A549 (cell line): ENCODE data around the gene SP1. TPM values are rescaled to one million over a fixed set of nuclear protein-coding genes. Genes with fewer than 3 reads are reported as not detected.

ENCODE experiments used
- ATAC-seq, 2 experiments: fragments of 200-7000 bp in 1 of 2; fragments of >200 bp in 1 of 2; cut with Nextera tagmentation in 1 of 2; cut with Tn5 transposase in 1 of 2; 3 replicates each; pipeline versions ENCODE4 v1.8.0 to v1.9.1; 2018 to 2020; ENCODE audit warnings: mild to moderate bottlenecking in 1 of 2, moderate library complexity in 1 of 2
- CTCF ChIA-PET: fragments of 300-600 bp; sonication (Branson Sonifier 250); formaldehyde crosslinking; extraction: SDS; loops from one replicate; lab custom pipeline; 2021; ENCODE audit warnings: antibody characterized with exemption, inconsistent platforms; lab: Yijun Ruan, JAX
- POLR2A ChIA-PET: fragments of 350-600 bp; formaldehyde crosslinking; extraction: SDS; loops from one replicate; lab custom pipeline; 2021; ENCODE audit warnings: antibody characterized with exemption, inconsistent platforms; lab: Yijun Ruan, JAX
- DNase-seq, 2 experiments: peaks; one replicate each; pipeline versions ENCODE4 v3.0.0 to v3.0.0-alpha.2; 2011 to 2016; ENCODE audit warnings: low read depth in 1 of 2, low spot score in 1 of 2
- FAIRE-seq: peaks from 2 replicates; lab custom pipeline; 2011; peaks lifted over from hg19 to GRCh38; lab: Jason Lieb, UNC
- H3K27ac ChIP-seq, 2 experiments: fragments of >200 bp; sonication (Bioruptor Twin); formaldehyde crosslinking; 3 replicates each; pipeline ENCODE4 v1.5.1; 2016 to 2017
- H3K4me1 ChIP-seq: fragments of >200 bp; sonication (Bioruptor Twin); formaldehyde crosslinking; 3 replicates; pipeline ENCODE4 v1.6.1; 2016
- H3K4me2 ChIP-seq: fragments of >200 bp; sonication (Bioruptor Twin); formaldehyde crosslinking; 3 replicates; pipeline ENCODE4 v1.6.1; 2016
- H3K4me3 ChIP-seq: fragments of >200 bp; sonication (Bioruptor Twin); formaldehyde crosslinking; 3 replicates; pipeline ENCODE4 v1.5.1; 2016
- H3K9me3 ChIP-seq: fragments of >200 bp; sonication (Bioruptor Twin); formaldehyde crosslinking; 3 replicates; pipeline ENCODE4 v1.6.1; 2016
- BHLHE40 ChIP-seq: IDR thresholded peaks from 2 replicates; pipeline ENCODE4 v1.6.1; 2012; ENCODE audit warnings: low read depth, low read length, inconsistent platforms
- CHD2 ChIP-seq: fragments of 150-350 bp; IDR thresholded peaks from 2 replicates; pipeline ENCODE4 v1.6.1; 2014; ENCODE audit warnings: low read length; ENCODE audit not compliant: partially characterized antibody
- CTCF ChIP-seq: fragments of >200 bp; sonication (Bioruptor Twin); formaldehyde crosslinking; IDR thresholded peaks from 3 replicates; pipeline ENCODE4 v1.5.1; 2016
- JUN ChIP-seq, 2 experiments: fragments of >200 bp; sonication (Bioruptor Twin); formaldehyde crosslinking; IDR thresholded peaks; 2 replicates in 1 of 2; 3 replicates in 1 of 2; pipeline ENCODE4 v1.6.1; 2016 to 2017
- NR3C1 ChIP-seq: fragments of >200 bp; sonication (Bioruptor Twin); formaldehyde crosslinking; IDR thresholded peaks from 3 replicates; pipeline ENCODE4 v1.6.1; 2017
- PBX3 ChIP-seq: IDR thresholded peaks from 2 replicates; pipeline ENCODE4 v1.6.1; 2012
- POLR2A ChIP-seq: IDR thresholded peaks from 2 replicates; pipeline ENCODE4 v1.6.1; 2012; ENCODE audit warnings: mild to moderate bottlenecking, low read length
- POLR2AphosphoS2 ChIP-seq: conservative IDR thresholded peaks from 2 replicates; pipeline ENCODE4 v1.6.1; 2012; ENCODE audit warnings: low read length, improper control_type of control experiment, inconsistent platforms
- RARB ChIP-seq: fragments of 250-450 bp; sonication (Bioruptor Pico); IDR thresholded peaks from 2 replicates; pipeline ENCODE4 v1.8.0; 2021; ENCODE audit warnings: mild to moderate bottlenecking, moderate library complexity
- RCOR1 ChIP-seq: fragments of 150-350 bp; IDR thresholded peaks from 2 replicates; pipeline ENCODE4 v1.6.1; 2014; ENCODE audit warnings: antibody characterized with exemption, low read length, low read depth
- RFX5 ChIP-seq: fragments of 450-650 bp; IDR thresholded peaks from 2 replicates; pipeline ENCODE4 v1.7.1; 2014; ENCODE audit warnings: antibody characterized with exemption, mild to moderate bottlenecking, moderate library complexity
- RNF2 ChIP-seq: fragments of 200-600 bp; sonication (generic); IDR thresholded peaks from 2 replicates; pipeline ENCODE4 v1.6.1; 2016; ENCODE audit warnings: low read depth, mild to moderate bottlenecking, antibody characterized with exemption, moderate library complexity, borderline replicate concordance
- TFCP2L1 ChIP-seq: fragments of 250-450 bp; sonication (Bioruptor Pico); IDR thresholded peaks from 2 replicates; pipeline ENCODE4 v1.5.0; 2021; ENCODE audit warnings: mild to moderate bottlenecking
- ZC3H11A ChIP-seq: fragments of 450-650 bp; IDR thresholded peaks from 2 replicates; pipeline ENCODE4 v1.6.1; 2014; ENCODE audit warnings: antibody characterized with exemption, mild to moderate bottlenecking
- WGBS: methylation state at CpG from one replicate; pipeline ENCODE4 v1.1.6; 2017; ENCODE audit errors: missing lambda C conversion rate; 5-methylcytosine and 5-hydroxymethylcytosine counted together
- polyA plus RNA-seq, 4 experiments: library from polyadenylated mRNA; depleted of rRNA in 3 of 4; stranded (reverse); fragments of >200 nt; fragmentation: RNase III in 1 of 4; extraction: RNeasy Plus Mini Kit Qiagen cat#74134 plus additional on column Dnase treatment in 1 of 4; gene quantifications; 2 replicates in 3 of 4; 3 replicates in 1 of 4; pipeline ENCODE4 v1.2.3, GENCODE V29; 2011 to 2017
- TF ChIP-seq, protein P1 (sequence below): fragments of 250-450 bp; sonication (Bioruptor Pico); IDR thresholded peaks from 2 replicates; pipeline ENCODE4 v1.5.0; 2020; ENCODE audit warnings: low read depth, mild to moderate bottlenecking, moderate library complexity
- TF ChIP-seq, protein P2 (sequence below): fragments of 450-650 bp; IDR thresholded peaks from 2 replicates; pipeline ENCODE4 v1.6.1; 2014; ENCODE audit warnings: antibody characterized with exemption

Gene SP1
- polyA plus RNA-seq, 2 of the 4 experiments (the other 2 are of a cell fraction) = 24.2 to 53.2 TPM

DNA sequence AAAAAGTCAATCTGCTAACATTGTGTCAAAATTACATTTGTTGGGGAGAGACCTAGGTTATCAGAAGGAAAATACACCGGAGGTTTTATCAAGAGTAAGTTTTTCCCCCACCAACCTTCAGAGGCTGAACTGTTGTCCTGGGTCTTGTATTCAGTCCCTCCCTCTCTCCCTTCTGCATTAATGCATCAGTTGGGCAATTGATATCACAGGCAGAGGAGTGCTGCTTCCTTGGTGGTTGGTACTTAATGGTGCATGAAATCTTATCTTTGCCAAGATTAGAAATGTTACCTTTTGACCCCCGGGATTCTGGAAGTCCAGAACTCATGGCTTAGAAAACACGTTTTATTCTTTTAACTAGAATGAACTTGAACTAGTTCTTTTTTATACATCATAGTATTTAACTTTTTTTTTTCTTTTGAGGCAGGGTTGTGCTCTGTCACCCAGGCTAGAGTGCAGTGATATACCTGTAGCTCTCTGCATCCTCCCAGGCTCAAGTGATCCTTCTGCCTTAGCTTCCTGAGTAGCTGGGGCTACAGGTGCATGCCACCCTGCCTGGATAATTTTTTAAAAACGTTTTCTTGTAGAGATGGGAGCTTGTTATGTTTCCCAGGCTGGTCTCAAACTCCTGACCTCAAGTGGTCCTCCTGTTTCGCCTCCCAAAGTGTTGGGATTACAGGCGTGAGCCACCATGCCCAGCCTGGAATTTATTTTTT is 76.8 kb downstream of the SP1 start:
- Histone ChIP-seq H3K4me2 (no peak overlapping the region), H3K9me3 (no peaks in the 10 kb centered on the region), H3K27ac (no peak overlapping the region), H3K4me3 (no peak overlapping the region), H3K4me1 (peaks cover 42% of the 10 kb centered on the region)
- DNase-seq = no peak
- WGBS = 81% methylated on average over 6 of the region's 6 CpGs
- no peak for FAIRE-seq
- no peak for ATAC-seq
- ChIA-PET POLR2A (no interaction called here), CTCF (no interaction called here)
- TF ChIP-seq POLR2AphosphoS2 = 0 out of 2 replicates have a peak, but pooled peaks have one; percentile 48
- no peak for TF ChIP-seq RNF2

GRCh38 chr12:53459097-53459496 is 79.1 kb downstream of the SP1 start:
- Histone ChIP-seq H3K4me3 (no peak overlapping the region), H3K27ac (no peak overlapping the region), H3K9me3 (no peaks in the 10 kb centered on the region), H3K4me1 (peaks cover 59% of the 10 kb centered on the region), H3K4me2 (no peak overlapping the region)
- ChIA-PET CTCF (interaction anchor here (1.2 to 2.2 kb wide), 3 partner anchors 8 to 17 kb away, joined by 3 to 12 read pairs (median 3); no protein-coding TSS in a partner anchor), POLR2A (interaction anchor here (0.8 to 1.4 kb wide), 2 partner anchors 15 to 18 kb away, joined by 3 to 4 read pairs; no protein-coding TSS in a partner anchor)
- no peak for FAIRE-seq
- 92% methylated on average over 4 of the region's 4 CpGs for WGBS
- no peak for ATAC-seq
- TF ChIP-seq RFX5 (no peak), POLR2AphosphoS2 (no peak), RCOR1 (no peak), RARB (CRISPR knock-in tag) (no peak), ZC3H11A (no peak), TFCP2L1 (CRISPR knock-in tag) (no peak), NR3C1 (no peak), BHLHE40 (no peak)
- TF ChIP-seq, protein P1, sequence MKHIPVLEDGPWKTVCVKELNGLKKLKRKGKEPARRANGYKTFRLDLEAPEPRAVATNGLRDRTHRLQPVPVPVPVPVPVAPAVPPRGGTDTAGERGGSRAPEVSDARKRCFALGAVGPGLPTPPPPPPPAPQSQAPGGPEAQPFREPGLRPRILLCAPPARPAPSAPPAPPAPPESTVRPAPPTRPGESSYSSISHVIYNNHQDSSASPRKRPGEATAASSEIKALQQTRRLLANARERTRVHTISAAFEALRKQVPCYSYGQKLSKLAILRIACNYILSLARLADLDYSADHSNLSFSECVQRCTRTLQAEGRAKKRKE (CRISPR knock-in tag) = no peak
- DNase-seq = no peak

DNA sequence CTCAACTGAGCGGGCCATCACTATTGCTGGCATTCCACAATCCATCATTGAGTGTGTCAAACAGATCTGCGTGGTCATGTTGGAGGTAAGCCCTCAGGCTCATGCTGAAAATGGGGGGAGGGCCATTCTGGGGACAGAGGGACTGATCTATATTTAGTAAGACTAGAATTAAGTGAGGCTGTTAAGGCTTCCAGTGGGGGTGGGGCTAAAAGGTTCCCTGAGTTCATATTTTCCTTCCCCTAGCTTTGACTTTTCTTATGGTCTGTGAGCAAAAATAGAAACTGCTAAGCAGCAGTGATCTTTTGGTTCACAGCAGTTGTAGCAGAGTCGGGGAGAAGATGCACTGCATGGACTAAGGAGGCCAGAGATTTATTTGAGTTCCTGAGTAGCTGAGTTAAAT is 81.1 kb downstream of the SP1 start:
- no peak overlapping the region for H3K4me2 ChIP-seq
- POLR2A ChIA-PET = no interaction called here
- FAIRE-seq (no peak), DNase-seq (no peak), ATAC-seq (no peak)
- WGBS = 74% methylated on average over 3 of the region's 3 CpGs
- H3K27ac ChIP-seq = no peak overlapping the region
- CTCF ChIA-PET = interaction anchor here (1.0 to 2.1 kb wide), 3 partner anchors 15 to 116 kb away, joined by 3 to 7 read pairs (median 4); no protein-coding TSS in a partner anchor
- H3K9me3 ChIP-seq = no peaks in the 10 kb centered on the region
- peaks cover 54% of the 10 kb centered on the region; the same call in 2 of the 3 replicates for H3K4me1 ChIP-seq
- H3K4me3 ChIP-seq = no peak overlapping the region
- TF ChIP-seq TFCP2L1 (CRISPR knock-in tag) (no peak), POLR2AphosphoS2 (0 out of 2 replicates have a peak, but pooled peaks have one; percentile 20), JUN (IDR thresholded peaks at IDR 0.05) (0 out of 5 replicates have a peak, but pooled peaks of 1 of the 2 experiments have one; percentile 27), POLR2A (no peak), PBX3 (no peak)
- TF ChIP-seq, all 56 proteins: peak for 2

- ChIA-PET POLR2A (no interaction called here), CTCF (interaction anchor here (1.0 to 2.1 kb wide), 4 partner anchors 9 to 116 kb away, joined by 3 to 7 read pairs (median 6); no protein-coding TSS in a partner anchor)
- no peak overlapping the region for H3K4me3 ChIP-seq
- no peaks in the 10 kb centered on the region for H3K9me3 ChIP-seq
- ATAC-seq (no peak), FAIRE-seq (no peak), DNase-seq (no peak)
- no peak overlapping the region for H3K4me2 ChIP-seq
- TF ChIP-seq CHD2 = no peak
- no peak for TF ChIP-seq JUN (IDR thresholded peaks at IDR 0.05)
- no peak for TF ChIP-seq RARB (CRISPR knock-in tag)
- no peak for TF ChIP-seq CTCF
- TF ChIP-seq NR3C1 = no peak
- TF ChIP-seq, protein P2, sequence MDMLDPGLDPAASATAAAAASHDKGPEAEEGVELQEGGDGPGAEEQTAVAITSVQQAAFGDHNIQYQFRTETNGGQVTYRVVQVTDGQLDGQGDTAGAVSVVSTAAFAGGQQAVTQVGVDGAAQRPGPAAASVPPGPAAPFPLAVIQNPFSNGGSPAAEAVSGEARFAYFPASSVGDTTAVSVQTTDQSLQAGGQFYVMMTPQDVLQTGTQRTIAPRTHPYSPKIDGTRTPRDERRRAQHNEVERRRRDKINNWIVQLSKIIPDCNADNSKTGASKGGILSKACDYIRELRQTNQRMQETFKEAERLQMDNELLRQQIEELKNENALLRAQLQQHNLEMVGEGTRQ = no peak
- TF ChIP-seq POLR2AphosphoS2 = no peak
- H3K4me1 ChIP-seq = peaks cover 54% of the 10 kb centered on the region; the same call in 2 of the 3 replicates
- 94% methylated on average over 8 of the region's 8 CpGs for WGBS
- no peak overlapping the region for H3K27ac ChIP-seq
These were observed 81.6 kb downstream of the SP1 start for GRCh38 chr12:53461591-53461990.
